HG03159 (cell line): ENCODE measurements around the gene KLC1.

Source experiments
- ATAC-seq: cut with Tn5 transposase; IDR thresholded peaks from one replicate; pipeline ENCODE4 v1.9.1; 2021; ENCODE audit warnings: mild to moderate bottlenecking, moderate library complexity; ENCODE audit not compliant: unreplicated experiment

Gene KLC1

GRCh38 chr14:103702497-103703432, 73.8 kb downstream of the KLC1 start:
- no peak for ATAC-seq

GRCh38 chr14:103703433-103704385, 74.7 kb downstream of the KLC1 start:
- no peak for ATAC-seq

GRCh38 chr14:103704708-103705107, 75.7 kb downstream of the KLC1 start:
- no peak for ATAC-seq

GRCh38 chr14:103705118-103705503, 76.1 kb downstream of the KLC1 start:
- ATAC-seq, result no peak

- no peak for ATAC-seq
These were observed 76.7 kb downstream of the KLC1 start for GRCh38 chr14:103705504-103706284.

- no peak for ATAC-seq
These were observed 77.7 kb downstream of the KLC1 start for GRCh38 chr14:103706551-103707328.

- no peak for ATAC-seq
These were observed 78.6 kb downstream of the KLC1 start for GRCh38 chr14:103707329-103708263.

GRCh38 chr14:103708750-103709187, 79.8 kb downstream of the KLC1 start:
- ATAC-seq, result no peak

- no peak for ATAC-seq
These were observed 80.8 kb downstream of the KLC1 start for GRCh38 chr14:103709814-103710213.

GRCh38 chr14:103710771-103711377, 81.9 kb downstream of the KLC1 start:
- ATAC-seq, result no peak

- no peak for ATAC-seq
These were observed 82.8 kb downstream of the KLC1 start for GRCh38 chr14:103711516-103712431.

GRCh38 chr14:103712633-103713247, 83.7 kb downstream of the KLC1 start:
- no peak for ATAC-seq

GRCh38 chr14:103713304-103714062, 84.5 kb downstream of the KLC1 start:
- ATAC-seq, result no peak

- no peak for ATAC-seq
These were observed 85.2 kb downstream of the KLC1 start for GRCh38 chr14:103714063-103714724.
